Measurements from ENCODE around the gene HIVEP3. TPM values are rescaled to one million over a fixed set of nuclear protein-coding genes. Genes with fewer than 3 reads are reported as not detected.

The HIVEP3 gene
- polyA plus RNA-seq, 4 donors = 0.67 to 3.8 (median 1.8) TPM

DNA sequence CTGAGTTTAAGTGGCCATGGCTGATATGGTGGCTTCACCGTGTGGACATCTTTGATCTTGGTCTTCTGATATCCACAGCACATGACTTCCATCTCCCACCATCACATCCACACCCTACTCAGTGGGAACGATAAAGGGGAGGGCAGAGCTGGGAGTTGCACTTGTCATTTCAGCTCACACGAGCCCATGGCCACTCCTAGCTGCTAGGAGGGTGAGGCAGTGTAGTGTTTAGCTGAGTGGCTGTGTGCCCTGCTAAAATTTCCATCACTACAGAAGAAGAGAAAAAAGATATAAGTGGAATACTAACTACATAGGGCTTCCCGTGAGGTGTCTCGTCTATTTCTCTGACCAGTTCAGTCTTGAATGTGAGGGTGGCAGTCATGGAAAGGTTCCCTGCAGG is 310.9 kb downstream of the HIVEP3 start:
- no peaks in the 10 kb centered on the region for H3K9me3 ChIP-seq (ENCODE audit: control insufficient read depth in 2 of 2, insufficient read depth in 1 of 2, low read depth in 1 of 2, low read length in 1 of 2)
- no peak for FAIRE-seq
- 60 to 81% (median 66%) methylated on average over 5 of the region's 5 CpGs for WGBS, 3 donors

DNA sequence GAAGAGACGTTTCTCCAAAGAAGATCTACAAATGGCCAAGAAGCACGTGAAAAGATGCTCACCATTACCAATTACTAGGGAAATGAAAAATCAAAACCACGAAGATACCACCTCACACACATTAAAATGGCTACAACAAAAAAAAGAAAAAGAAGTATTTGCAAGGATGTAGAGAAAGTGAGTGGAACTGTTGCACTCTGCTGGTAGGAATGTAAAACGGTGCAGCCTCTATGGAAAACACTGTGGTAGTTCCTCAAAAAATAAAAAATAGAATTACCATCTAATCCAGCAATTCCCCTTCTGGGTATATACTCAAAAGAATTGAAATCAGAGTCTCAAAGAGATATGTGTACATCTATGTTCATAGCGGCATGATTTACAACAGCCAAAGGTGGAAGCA is 318.8 kb downstream of the HIVEP3 start:
- DNase-seq = peak in 1 of 2 donors; percentile 9
- FAIRE-seq = no peak
- Histone ChIP-seq H3K4me3 (ENCODE audit: low read depth in 1 of 3, low read length in 3 of 3) (no peak overlapping the region), H3K36me3 (ENCODE audit: control insufficient read depth in 3 of 3, insufficient read depth in 2 of 3, low read depth in 1 of 3, low read length in 3 of 3) (no peaks in the 10 kb centered on the region), H3K27me3 (ENCODE audit: control insufficient read depth in 3 of 3, insufficient read depth in 3 of 3, low read length in 3 of 3) (no peaks in the 10 kb centered on the region), H3K9me3 (ENCODE audit: control insufficient read depth in 2 of 2, insufficient read depth in 1 of 2, low read depth in 1 of 2, low read length in 1 of 2) (no peaks in the 10 kb centered on the region), H3K27ac (ENCODE audit: low read depth in 1 of 3, low read length in 2 of 3) (no peak overlapping the region), H3K4me1 (ENCODE audit: control insufficient read depth in 3 of 3, insufficient read depth in 2 of 3, low read depth in 1 of 3, low read length in 2 of 3) (no peaks in the 10 kb centered on the region)
- 59 to 71% (median 66%) methylated on average over 5 of the region's 5 CpGs for WGBS, 3 donors

More for the DNA sequence above, 310.9 kb downstream of the HIVEP3 start:
- Histone ChIP-seq H3K27ac (ENCODE audit: low read depth in 1 of 3, low read length in 2 of 3) (no peak overlapping the region), H3K4me1 (ENCODE audit: control insufficient read depth in 3 of 3, insufficient read depth in 2 of 3, low read depth in 1 of 3, low read length in 2 of 3) (no peaks in the 10 kb centered on the region), H3K27me3 (ENCODE audit: control insufficient read depth in 3 of 3, insufficient read depth in 3 of 3, low read length in 3 of 3) (no peaks in the 10 kb centered on the region), H3K4me3 (ENCODE audit: low read depth in 1 of 3, low read length in 3 of 3) (no peak overlapping the region), H3K36me3 (ENCODE audit: control insufficient read depth in 3 of 3, insufficient read depth in 2 of 3, low read depth in 1 of 3, low read length in 3 of 3) (no peaks in the 10 kb centered on the region)
- DNase-seq = no peak

DNA sequence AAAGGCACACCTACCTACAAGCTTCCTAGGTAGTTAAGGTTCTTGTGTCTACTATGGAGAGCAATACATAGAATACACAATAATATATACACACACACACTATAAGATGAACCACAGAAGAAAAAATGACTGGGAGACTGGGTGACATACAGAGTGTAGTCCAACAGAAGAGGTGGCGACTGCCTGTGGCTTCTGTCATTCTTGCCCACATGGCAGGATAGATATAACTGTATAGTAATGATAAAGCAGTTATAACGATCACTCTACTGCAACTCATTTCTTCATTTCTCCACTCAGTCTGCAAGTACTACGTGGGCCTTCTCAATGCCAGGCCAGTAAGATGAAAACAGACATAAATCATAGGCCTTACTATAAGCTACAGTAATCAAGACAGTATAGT is 320.4 kb downstream of the HIVEP3 start:
- 88 to 97% (median 91%) methylated on average over 3 of the region's 3 CpGs for WGBS, 3 donors
- H3K4me3 ChIP-seq (ENCODE audit: low read depth in 1 of 3, low read length in 3 of 3) = no peak overlapping the region
- H3K9me3 ChIP-seq (ENCODE audit: control insufficient read depth in 2 of 2, insufficient read depth in 1 of 2, low read depth in 1 of 2, low read length in 1 of 2) = no peaks in the 10 kb centered on the region
- DNase-seq (no peak), FAIRE-seq (no peak)
- H3K36me3 ChIP-seq (ENCODE audit: control insufficient read depth in 3 of 3, insufficient read depth in 2 of 3, low read depth in 1 of 3, low read length in 3 of 3) = no peaks in the 10 kb centered on the region
- H3K27ac ChIP-seq (ENCODE audit: low read depth in 1 of 3, low read length in 2 of 3) = no peak overlapping the region
- no peaks in the 10 kb centered on the region for H3K4me1 ChIP-seq (ENCODE audit: control insufficient read depth in 3 of 3, insufficient read depth in 2 of 3, low read depth in 1 of 3, low read length in 2 of 3)
- no peaks in the 10 kb centered on the region for H3K27me3 ChIP-seq (ENCODE audit: control insufficient read depth in 3 of 3, insufficient read depth in 3 of 3, low read length in 3 of 3)

DNA sequence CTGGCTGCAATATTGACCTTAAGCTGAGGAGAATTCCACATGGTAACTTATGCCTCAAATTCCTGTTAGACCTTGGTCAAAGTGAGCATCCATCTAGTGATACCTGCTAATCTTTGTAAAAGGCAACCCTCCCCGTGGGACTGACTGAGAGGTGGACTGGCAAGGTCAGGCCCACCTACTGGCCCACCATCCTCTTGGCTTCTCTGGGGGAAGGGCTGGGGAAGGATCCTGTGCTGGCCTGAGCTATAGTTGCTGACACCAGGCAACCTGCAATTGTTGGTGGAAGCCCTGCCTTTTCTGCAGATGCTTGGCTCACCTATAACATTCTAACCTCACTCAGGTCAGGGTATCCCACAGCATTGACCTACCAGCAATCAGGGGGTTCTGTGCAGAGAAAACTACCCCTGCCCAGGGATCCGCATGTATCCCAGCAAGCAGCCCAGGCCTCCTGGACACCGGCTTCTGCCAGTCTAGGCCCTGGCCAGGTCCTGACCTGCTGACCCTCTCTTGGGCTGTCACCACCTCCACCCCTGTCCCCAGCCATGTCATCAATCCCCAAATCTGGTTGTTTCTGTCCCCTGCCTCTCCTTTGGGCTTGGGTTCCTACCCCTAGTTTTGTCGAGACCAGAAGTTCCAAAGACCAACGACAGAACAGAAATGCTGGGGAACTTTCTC is 326.1 kb downstream of the HIVEP3 start:
- DNase-seq = no peak
- Histone ChIP-seq H3K36me3 (ENCODE audit: control insufficient read depth in 3 of 3, insufficient read depth in 2 of 3, low read depth in 1 of 3, low read length in 3 of 3) (no peaks in the 10 kb centered on the region), H3K4me3 (ENCODE audit: low read depth in 1 of 3, low read length in 3 of 3) (no peak overlapping the region), H3K4me1 (ENCODE audit: control insufficient read depth in 3 of 3, insufficient read depth in 2 of 3, low read depth in 1 of 3, low read length in 2 of 3) (no peaks in the 10 kb centered on the region), H3K9me3 (ENCODE audit: control insufficient read depth in 2 of 2, insufficient read depth in 1 of 2, low read depth in 1 of 2, low read length in 1 of 2) (no peaks in the 10 kb centered on the region), H3K27me3 (ENCODE audit: control insufficient read depth in 3 of 3, insufficient read depth in 3 of 3, low read length in 3 of 3) (no peaks in the 10 kb centered on the region), H3K27ac (ENCODE audit: low read depth in 1 of 3, low read length in 2 of 3) (no peak overlapping the region)
- FAIRE-seq = no peak
- 87 to 92% (median 92%) methylated on average over 5 of the region's 5 CpGs for WGBS, 3 donors

DNA sequence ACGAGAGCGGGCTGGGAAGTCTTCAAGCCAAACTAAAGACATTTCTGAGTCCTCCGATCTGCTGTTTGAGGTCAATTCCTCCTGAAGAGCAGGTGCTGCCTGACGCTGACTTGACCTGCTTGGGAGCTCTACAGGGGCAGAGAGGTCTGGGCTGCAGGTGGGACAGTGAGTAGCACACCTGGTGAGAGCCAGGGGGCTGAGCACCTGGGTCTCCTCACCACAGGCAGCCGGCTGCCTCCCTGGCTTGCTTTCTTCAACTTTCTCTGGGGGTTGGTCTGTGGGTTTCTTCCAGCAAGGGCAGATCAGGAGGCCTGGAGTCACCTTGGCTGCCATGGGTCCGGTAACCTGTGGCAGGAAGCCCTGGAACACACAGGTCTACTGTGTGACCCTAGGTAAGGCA is 326.8 kb downstream of the HIVEP3 start:
- no peak overlapping the region for H3K27ac ChIP-seq (ENCODE audit: low read depth in 1 of 3, low read length in 2 of 3)
- no peak for FAIRE-seq
- WGBS, 3 donors = 83 to 93% (median 89%) methylated on average over 6 of the region's 6 CpGs
- H3K4me3 ChIP-seq (ENCODE audit: low read depth in 1 of 3, low read length in 3 of 3) = no peak overlapping the region
- H3K36me3 ChIP-seq (ENCODE audit: control insufficient read depth in 3 of 3, insufficient read depth in 2 of 3, low read depth in 1 of 3, low read length in 3 of 3) = no peaks in the 10 kb centered on the region
- no peaks in the 10 kb centered on the region for H3K27me3 ChIP-seq (ENCODE audit: control insufficient read depth in 3 of 3, insufficient read depth in 3 of 3, low read length in 3 of 3)
- DNase-seq = no peak
- no peaks in the 10 kb centered on the region for H3K9me3 ChIP-seq (ENCODE audit: control insufficient read depth in 2 of 2, insufficient read depth in 1 of 2, low read depth in 1 of 2, low read length in 1 of 2)
- no peaks in the 10 kb centered on the region for H3K4me1 ChIP-seq (ENCODE audit: control insufficient read depth in 3 of 3, insufficient read depth in 2 of 3, low read depth in 1 of 3, low read length in 2 of 3)

DNA sequence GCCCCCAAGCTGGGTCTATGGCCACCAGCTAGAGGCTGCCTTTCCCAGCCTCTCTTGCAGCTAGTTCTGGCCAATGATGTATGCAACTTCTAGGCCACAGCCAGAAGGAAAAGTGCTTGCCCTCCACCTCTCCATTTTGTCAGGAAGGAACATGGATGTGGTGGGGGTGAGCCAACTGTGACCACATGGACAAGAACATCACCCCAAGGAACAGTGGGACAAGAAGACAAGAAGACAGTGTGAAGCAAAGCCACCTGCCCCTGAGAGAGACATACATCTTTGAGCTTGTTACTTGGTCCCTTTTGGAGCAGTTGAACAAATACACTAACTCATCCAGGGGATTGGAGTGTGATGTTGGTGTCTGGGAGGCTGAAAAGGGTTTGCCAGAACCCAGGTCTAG is 328.4 kb downstream of the HIVEP3 start:
- Histone ChIP-seq H3K4me1 (ENCODE audit: control insufficient read depth in 3 of 3, insufficient read depth in 2 of 3, low read depth in 1 of 3, low read length in 2 of 3) (no peaks in the 10 kb centered on the region), H3K27me3 (ENCODE audit: control insufficient read depth in 3 of 3, insufficient read depth in 3 of 3, low read length in 3 of 3) (no peaks in the 10 kb centered on the region), H3K9me3 (ENCODE audit: control insufficient read depth in 2 of 2, insufficient read depth in 1 of 2, low read depth in 1 of 2, low read length in 1 of 2) (no peaks in the 10 kb centered on the region), H3K4me3 (ENCODE audit: low read depth in 1 of 3, low read length in 3 of 3) (no peak overlapping the region), H3K36me3 (ENCODE audit: control insufficient read depth in 3 of 3, insufficient read depth in 2 of 3, low read depth in 1 of 3, low read length in 3 of 3) (no peaks in the 10 kb centered on the region), H3K27ac (ENCODE audit: low read depth in 1 of 3, low read length in 2 of 3) (no peak overlapping the region)
- DNase-seq = no peak
- no peak for FAIRE-seq

DNA sequence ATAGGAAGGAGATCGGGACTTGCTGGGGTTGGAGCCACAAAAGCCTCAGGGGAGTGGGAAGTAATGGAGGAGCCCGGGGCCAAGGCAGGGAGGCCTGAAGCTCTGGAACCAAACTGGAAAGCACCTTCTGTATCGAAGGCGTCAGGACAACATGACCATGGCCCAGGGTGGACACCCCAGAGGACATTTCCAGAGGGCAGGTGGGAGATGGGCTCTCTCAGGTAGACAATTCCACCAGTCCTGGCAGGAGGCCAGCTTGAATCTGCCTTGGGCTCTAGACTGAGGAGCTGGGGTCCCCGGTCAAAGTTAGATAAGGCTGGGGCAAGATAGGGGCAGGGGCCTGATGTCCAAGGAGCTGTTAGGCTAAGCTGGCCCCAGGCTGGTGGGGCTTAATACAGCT is 329.3 kb downstream of the HIVEP3 start:
- DNase-seq (no peak), FAIRE-seq (no peak)
- Histone ChIP-seq H3K36me3 (ENCODE audit: control insufficient read depth in 3 of 3, insufficient read depth in 2 of 3, low read depth in 1 of 3, low read length in 3 of 3) (no peaks in the 10 kb centered on the region), H3K9me3 (ENCODE audit: control insufficient read depth in 2 of 2, insufficient read depth in 1 of 2, low read depth in 1 of 2, low read length in 1 of 2) (no peaks in the 10 kb centered on the region), H3K4me3 (ENCODE audit: low read depth in 1 of 3, low read length in 3 of 3) (no peak overlapping the region), H3K27me3 (ENCODE audit: control insufficient read depth in 3 of 3, insufficient read depth in 3 of 3, low read length in 3 of 3) (no peaks in the 10 kb centered on the region), H3K27ac (ENCODE audit: low read depth in 1 of 3, low read length in 2 of 3) (no peak overlapping the region), H3K4me1 (ENCODE audit: control insufficient read depth in 3 of 3, insufficient read depth in 2 of 3, low read depth in 1 of 3, low read length in 2 of 3) (no peaks in the 10 kb centered on the region)
- WGBS, 3 donors = 90 to 98% (median 91%) methylated on average over 5 of the region's 5 CpGs

DNA sequence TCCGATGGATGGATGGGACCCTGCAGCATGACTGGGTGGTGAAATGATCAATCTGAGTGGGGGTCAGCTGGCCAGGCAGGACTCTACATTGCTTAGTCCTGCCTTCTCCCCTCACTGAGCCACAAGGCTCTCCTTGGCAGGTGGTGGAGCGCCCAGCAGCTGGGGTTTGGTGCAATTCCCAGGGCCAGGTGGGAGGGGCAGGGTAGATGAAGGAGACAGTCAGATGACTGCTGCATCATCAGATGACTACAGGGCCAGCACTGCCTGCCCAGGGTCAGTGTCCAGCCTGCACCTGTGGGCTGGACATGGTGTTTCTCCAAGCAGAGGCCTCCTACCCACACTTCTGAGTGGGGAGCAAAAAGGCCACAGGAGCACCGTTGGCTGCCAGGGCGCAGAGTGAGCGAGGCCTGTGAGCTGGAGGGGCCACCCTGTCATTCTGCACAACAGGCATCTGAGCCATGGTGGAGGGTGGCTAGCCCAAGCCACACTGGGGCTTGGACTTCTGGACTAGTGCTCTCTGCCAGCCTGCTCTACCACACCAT is 330.3 kb downstream of the HIVEP3 start:
- FAIRE-seq = no peak
- Histone ChIP-seq H3K9me3 (ENCODE audit: control insufficient read depth in 2 of 2, insufficient read depth in 1 of 2, low read depth in 1 of 2, low read length in 1 of 2) (no peaks in the 10 kb centered on the region), H3K4me3 (ENCODE audit: low read depth in 1 of 3, low read length in 3 of 3) (no peak overlapping the region), H3K27me3 (ENCODE audit: control insufficient read depth in 3 of 3, insufficient read depth in 3 of 3, low read length in 3 of 3) (no peaks in the 10 kb centered on the region), H3K27ac (ENCODE audit: low read depth in 1 of 3, low read length in 2 of 3) (no peak overlapping the region), H3K4me1 (ENCODE audit: control insufficient read depth in 3 of 3, insufficient read depth in 2 of 3, low read depth in 1 of 3, low read length in 2 of 3) (no peaks in the 10 kb centered on the region), H3K36me3 (ENCODE audit: control insufficient read depth in 3 of 3, insufficient read depth in 2 of 3, low read depth in 1 of 3, low read length in 3 of 3) (no peaks in the 10 kb centered on the region)
- DNase-seq = no peak
- WGBS, 3 donors = 86 to 95% (median 93%) methylated on average over 5 of the region's 5 CpGs

DNA sequence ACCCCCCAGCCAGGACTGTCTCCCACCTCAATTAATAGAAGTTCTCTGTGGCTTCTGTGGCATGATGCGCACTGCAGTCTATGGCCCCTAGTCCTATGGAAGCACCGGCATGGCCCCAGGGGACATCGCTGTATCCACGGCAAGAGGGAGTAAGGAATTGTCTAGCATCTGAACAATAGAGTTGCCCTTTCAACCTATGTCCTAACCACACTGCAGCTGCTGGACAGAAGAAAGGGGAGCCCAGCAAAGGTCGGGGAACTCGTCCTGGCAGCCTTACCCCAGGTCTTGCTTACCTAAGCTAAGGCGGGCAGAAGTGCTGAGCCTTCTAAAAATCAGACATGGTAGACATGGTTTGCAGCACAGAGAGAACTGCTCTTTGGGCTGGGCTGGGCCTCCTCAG is 330.9 kb downstream of the HIVEP3 start:
- WGBS, 3 donors = 90 to 96% (median 95%) methylated on average over 7 of the region's 7 CpGs

More for the DNA sequence above, 330.9 kb downstream of the HIVEP3 start:
- no peak for DNase-seq
- H3K36me3 ChIP-seq (ENCODE audit: control insufficient read depth in 3 of 3, insufficient read depth in 2 of 3, low read depth in 1 of 3, low read length in 3 of 3) = no peaks in the 10 kb centered on the region
- H3K27ac ChIP-seq (ENCODE audit: low read depth in 1 of 3, low read length in 2 of 3) = no peak overlapping the region
- H3K4me3 ChIP-seq (ENCODE audit: low read depth in 1 of 3, low read length in 3 of 3) = no peak overlapping the region
- H3K27me3 ChIP-seq (ENCODE audit: control insufficient read depth in 3 of 3, insufficient read depth in 3 of 3, low read length in 3 of 3) = no peaks in the 10 kb centered on the region
- H3K9me3 ChIP-seq (ENCODE audit: control insufficient read depth in 2 of 2, insufficient read depth in 1 of 2, low read depth in 1 of 2, low read length in 1 of 2) = no peaks in the 10 kb centered on the region
- no peak for FAIRE-seq
- H3K4me1 ChIP-seq (ENCODE audit: control insufficient read depth in 3 of 3, insufficient read depth in 2 of 3, low read depth in 1 of 3, low read length in 2 of 3) = no peaks in the 10 kb centered on the region

All from small intestine (tissue), 7 donors.